ENCODE data around the gene QRICH1.

- TF ChIP-seq CTCF (conservative IDR thresholded peaks at IDR 0.05) (no peak), ZFX (IDR thresholded peaks at IDR 0.05) (no peak)
These were observed 14.6 kb downstream of the QRICH1 start for GRCh38 chr3:49079270-49079669.

Data from C4-2B (cell line).